Kasumi-1 (cell line): ENCODE results near the gene SLC39A3.

Source experiments
- DNase-seq, 2 experiments: peaks; one replicate each; lab custom pipeline; 2025; lab: John Stamatoyannopoulos, UW

SLC39A3 gene

DNA sequence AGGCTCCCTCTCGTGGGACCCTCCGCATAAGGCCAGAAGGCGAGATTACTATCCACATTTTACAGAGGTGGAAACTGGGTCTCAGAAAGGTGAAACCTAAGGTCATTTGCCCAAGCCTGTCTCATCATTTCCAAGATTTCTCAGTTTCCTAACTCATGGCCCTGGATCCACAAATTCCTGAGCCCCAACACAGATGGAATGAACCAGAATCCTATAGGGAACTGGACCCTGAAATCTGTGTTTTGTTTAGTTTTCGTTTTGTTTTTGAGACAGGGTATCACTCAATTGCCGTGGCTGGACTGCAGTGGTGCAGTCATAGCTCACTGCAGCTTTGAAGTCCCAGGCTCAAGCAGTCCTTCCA, 36.8 kb downstream of the SLC39A3 start:
- no peak for DNase-seq

DNA sequence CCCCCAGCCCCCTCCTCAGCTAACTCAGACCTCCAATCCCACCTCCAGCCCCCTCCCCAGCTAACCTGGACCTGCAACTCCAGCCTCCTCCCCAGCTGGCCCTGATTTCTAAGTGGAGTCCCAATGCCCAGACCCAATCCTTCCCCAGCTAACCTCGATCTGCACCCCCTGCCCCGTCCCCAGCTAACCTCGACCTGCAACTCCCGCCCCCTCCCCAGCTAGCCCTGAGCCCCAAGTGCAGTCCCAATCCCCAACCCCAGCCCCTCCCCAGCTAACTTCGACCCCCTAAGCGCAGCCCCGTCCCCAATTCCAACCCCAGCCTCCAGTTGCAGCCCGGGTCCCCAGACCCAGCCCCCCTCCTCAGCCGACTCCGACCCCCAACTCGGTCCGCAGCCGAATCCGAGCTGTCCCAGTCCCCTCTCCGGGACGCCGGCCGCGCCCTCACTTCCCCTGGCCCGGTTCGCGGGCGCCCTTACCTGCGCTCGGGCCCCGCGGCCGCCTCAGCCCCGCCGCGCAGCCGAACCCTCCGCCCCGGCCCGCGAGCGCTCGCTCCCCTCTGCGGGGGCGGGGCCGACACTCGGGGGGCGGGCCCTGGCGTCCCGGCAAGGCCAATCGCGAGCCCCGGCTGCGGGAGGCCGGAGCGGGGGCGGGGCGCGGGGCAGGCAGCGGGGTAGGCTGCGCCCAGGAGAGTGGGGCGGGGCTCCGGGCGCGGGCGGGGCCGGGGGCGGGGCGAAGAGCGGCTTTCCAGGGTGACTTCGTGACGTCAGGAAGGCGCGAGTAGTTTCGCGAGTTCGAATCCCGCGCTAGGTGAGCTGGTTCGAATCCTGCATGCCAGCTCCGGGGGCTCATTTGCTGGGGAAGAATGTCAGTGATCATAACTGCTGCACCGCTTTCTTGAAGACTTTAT, 37.4 kb downstream of the SLC39A3 start, which contains the start of gene GNG7:
GNG7 (minus strand) TSS at position 525 of the 907 bp plus-strand sequence. CDS start 182,006 bp downstream, outside the sequence.
- DNase-seq: peak; percentile 70 to 71

DNA sequence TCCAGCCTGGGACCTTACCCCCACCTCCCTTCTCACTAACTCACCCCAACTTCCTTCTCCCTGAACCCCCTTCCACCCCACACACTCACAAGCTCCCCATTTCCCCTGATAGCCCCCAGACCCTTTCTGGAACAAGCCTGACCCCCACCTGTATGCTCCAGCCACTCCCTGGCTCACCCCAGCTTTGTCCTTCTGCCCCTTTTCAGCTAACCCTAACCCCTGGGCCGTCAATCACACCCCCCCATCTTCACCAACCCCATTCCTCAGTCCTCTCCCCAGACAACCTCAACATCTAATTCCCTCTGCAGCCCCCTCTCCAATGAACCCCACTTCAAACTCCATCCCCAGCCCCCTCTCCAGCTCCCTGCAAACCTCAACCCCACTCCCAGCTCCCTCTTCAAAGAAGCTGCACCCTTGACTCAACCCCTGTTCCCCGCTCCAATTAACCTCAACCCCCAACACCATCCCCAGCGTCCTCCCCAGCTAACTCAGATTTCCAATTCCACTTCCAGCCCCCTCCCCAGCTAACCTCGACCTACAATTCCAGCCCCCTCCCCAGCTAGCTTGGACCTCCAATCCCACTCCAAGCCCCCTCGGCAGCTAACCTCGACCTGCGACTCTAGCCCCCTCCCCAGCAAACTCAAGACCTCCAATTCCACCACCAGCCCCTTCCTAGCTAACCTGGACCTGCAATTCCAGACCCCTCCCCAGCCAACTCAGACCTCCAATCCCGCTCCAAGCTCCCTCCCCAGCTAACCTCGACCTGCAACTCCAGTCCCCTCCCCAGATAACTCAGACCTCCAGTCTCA, 38.3 kb downstream of the SLC39A3 start:
- no peak for DNase-seq

DNA sequence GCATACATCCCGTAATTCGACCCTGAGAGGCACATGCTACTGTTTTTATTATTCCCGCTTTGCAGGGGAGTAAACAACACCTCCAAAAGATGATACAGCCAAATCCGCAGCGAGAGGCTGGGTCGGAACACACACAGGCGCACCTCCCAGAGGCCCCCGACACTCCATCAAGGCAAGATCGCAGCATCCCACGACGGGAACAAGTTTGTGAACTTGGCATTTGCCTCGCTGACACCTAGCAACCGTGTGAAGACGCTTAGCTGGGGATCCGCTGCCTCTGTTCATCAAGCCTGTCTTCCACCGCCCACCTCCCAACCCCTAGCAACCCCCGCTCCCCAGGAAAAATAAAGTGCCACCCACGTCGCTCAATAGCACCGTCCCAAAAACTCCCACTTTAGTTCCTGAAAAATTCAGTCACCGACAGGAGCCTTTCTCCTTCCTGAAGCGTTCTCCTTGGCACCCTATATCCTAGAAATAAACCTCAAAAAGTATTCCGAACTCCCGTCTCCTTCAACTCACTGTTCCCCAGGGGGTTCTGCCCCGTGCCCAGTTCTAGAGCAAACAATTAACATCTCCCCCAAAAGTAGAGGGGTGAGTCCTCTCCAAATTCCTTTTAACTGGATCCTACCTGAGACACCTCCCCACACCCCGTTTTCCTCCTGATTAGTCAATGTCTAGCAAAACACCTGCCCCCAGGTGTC, 39.0 kb downstream of the SLC39A3 start:
- DNase-seq: no peak

- no peak for DNase-seq
These were observed 40.2 kb downstream of the SLC39A3 start for GRCh38 chr19:2699413-2700140.

- DNase-seq: no peak
These were observed 45.6 kb downstream of the SLC39A3 start for GRCh38 chr19:2694196-2694595.

DNA sequence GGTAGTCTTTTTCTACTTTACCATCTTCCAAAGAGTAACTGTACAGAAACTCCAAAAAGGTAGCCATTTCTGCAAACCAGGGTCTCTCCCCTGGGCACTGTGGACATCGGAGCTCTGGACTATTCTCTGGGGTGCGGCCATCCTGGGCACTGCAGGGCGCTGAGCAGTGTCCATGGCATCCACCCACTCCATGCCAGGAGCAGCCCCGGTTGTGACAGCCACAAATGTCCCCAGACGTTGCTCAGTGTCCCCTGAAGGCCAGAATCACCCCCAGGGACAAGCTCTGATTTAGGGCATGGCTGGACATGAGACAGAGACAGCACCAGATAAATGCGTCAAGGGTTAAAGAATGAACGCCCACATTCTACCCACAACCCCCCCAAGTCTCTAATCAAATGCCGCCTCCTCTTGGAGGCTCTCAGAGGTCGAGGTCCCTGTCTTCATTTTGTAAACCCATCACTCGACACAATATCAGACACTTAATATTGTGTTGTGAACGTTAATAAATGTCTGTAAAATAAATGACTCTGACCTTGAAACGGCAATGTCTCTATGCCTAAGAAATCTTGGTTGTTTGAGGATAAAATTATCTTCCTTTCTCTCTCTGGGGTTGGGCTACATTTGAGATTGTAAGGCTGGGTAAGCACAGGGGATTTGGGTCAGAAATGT, 46.2 kb downstream of the SLC39A3 start:
- DNase-seq: no peak

- no peak for DNase-seq
These were observed 47.9 kb downstream of the SLC39A3 start for GRCh38 chr19:2691951-2692350.

- DNase-seq: no peak
These were observed 49.0 kb downstream of the SLC39A3 start for GRCh38 chr19:2690856-2691255.

- no peak for DNase-seq
These were observed 53.5 kb downstream of the SLC39A3 start for GRCh38 chr19:2686360-2686759.

- no peak for DNase-seq
These were observed 54.6 kb downstream of the SLC39A3 start for GRCh38 chr19:2685204-2685704.

DNA sequence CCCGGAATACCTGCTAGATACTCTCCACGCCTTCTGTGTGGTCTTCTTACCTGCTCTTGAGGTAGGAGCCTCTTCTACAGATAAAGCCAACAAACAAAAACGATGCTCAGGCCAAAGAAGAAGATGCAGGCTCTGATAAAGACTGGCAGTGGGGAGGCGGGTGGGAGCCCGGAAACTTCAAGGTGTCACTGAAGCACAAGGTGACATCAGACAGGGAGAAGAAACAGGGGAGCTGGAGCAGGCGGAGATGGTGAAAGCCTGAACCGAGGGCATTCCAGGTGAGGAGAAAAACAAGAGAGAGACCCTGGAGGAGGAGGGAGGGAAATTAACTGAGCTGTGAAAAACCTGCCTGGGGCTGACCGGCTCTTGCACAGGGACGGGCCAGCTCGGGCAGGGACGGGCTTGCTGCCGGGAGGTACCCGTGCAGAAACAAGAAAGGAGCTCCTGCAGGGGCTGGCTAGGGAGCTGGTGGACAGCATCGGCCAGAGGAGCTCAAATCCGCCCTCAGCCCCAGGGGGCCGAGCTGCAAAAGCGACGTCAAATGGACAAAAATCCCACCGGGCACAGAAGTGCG, 56.3 kb downstream of the SLC39A3 start:
- DNase-seq: no peak
